ENCODE data around the gene CCNY. TPM values are rescaled to one million over a fixed set of nuclear protein-coding genes. Genes with fewer than 3 reads are reported as not detected.

Gene CCNY
- polyA plus RNA-seq, 3 donors, result 93.1 to 115 (median 113) TPM

- DNase-seq (ENCODE audit: extremely low read depth in 1 of 11, low read depth in 9 of 11, low spot score in 4 of 11), result no peak
These were observed 32.8 kb downstream of the CCNY start for GRCh38 chr10:35369049-35369611.

- no peak for DNase-seq (ENCODE audit: extremely low read depth in 1 of 11, low read depth in 9 of 11, low spot score in 4 of 11)
These were observed 35.4 kb downstream of the CCNY start for GRCh38 chr10:35371731-35372130.

GRCh38 chr10:35372329-35372728 lies 36.0 kb downstream of the CCNY start:
- no peak for DNase-seq (ENCODE audit: extremely low read depth in 1 of 11, low read depth in 9 of 11, low spot score in 4 of 11)

GRCh38 chr10:35375091-35375765 lies 38.9 kb downstream of the CCNY start:
- no peak for DNase-seq (ENCODE audit: extremely low read depth in 1 of 11, low read depth in 9 of 11, low spot score in 4 of 11)

GRCh38 chr10:35377050-35377728 lies 40.9 kb downstream of the CCNY start:
- no peak for DNase-seq (ENCODE audit: extremely low read depth in 1 of 11, low read depth in 9 of 11, low spot score in 4 of 11)

- DNase-seq (ENCODE audit: extremely low read depth in 1 of 11, low read depth in 9 of 11, low spot score in 4 of 11), result no peak
These were observed 42.4 kb downstream of the CCNY start for GRCh38 chr10:35378541-35379210.

- DNase-seq (ENCODE audit: extremely low read depth in 1 of 11, low read depth in 9 of 11, low spot score in 4 of 11), result peak in 7 of 11 donors; percentile 44 to 73 (median 69)
These were observed 43.2 kb downstream of the CCNY start for GRCh38 chr10:35379226-35380137.

- DNase-seq (ENCODE audit: extremely low read depth in 1 of 11, low read depth in 9 of 11, low spot score in 4 of 11), result no peak
These were observed 45.8 kb downstream of the CCNY start for GRCh38 chr10:35382096-35382495.

- DNase-seq (ENCODE audit: extremely low read depth in 1 of 11, low read depth in 9 of 11, low spot score in 4 of 11), result no peak
These were observed 48.1 kb downstream of the CCNY start for GRCh38 chr10:35384265-35384868.

GRCh38 chr10:35386594-35387174 lies 50.4 kb downstream of the CCNY start:
- DNase-seq (ENCODE audit: extremely low read depth in 1 of 11, low read depth in 9 of 11, low spot score in 4 of 11), result peak in 7 of 11 donors; percentile 41 to 70 (median 52)

- no peak for DNase-seq (ENCODE audit: extremely low read depth in 1 of 11, low read depth in 9 of 11, low spot score in 4 of 11)
These were observed 51.5 kb downstream of the CCNY start for GRCh38 chr10:35387768-35388167.

GRCh38 chr10:35388197-35388596 lies 51.9 kb downstream of the CCNY start:
- DNase-seq (ENCODE audit: extremely low read depth in 1 of 11, low read depth in 9 of 11, low spot score in 4 of 11), result no peak

- DNase-seq (ENCODE audit: extremely low read depth in 1 of 11, low read depth in 9 of 11, low spot score in 4 of 11), result no peak
These were observed 52.4 kb downstream of the CCNY start for GRCh38 chr10:35388682-35389081.

- no peak for DNase-seq (ENCODE audit: extremely low read depth in 1 of 11, low read depth in 9 of 11, low spot score in 4 of 11)
These were observed 54.0 kb downstream of the CCNY start for GRCh38 chr10:35390161-35390840.

GRCh38 chr10:35390843-35391152 lies 54.5 kb downstream of the CCNY start:
- no peak for DNase-seq (ENCODE audit: extremely low read depth in 1 of 11, low read depth in 9 of 11, low spot score in 4 of 11)

- DNase-seq (ENCODE audit: extremely low read depth in 1 of 11, low read depth in 9 of 11, low spot score in 4 of 11), result no peak
These were observed 55.0 kb downstream of the CCNY start for GRCh38 chr10:35391153-35391953.

- no peak for DNase-seq (ENCODE audit: extremely low read depth in 1 of 11, low read depth in 9 of 11, low spot score in 4 of 11)
These were observed 55.6 kb downstream of the CCNY start for GRCh38 chr10:35391954-35392262.
